ENCODE data around the gene MBTPS1. TPM values are rescaled to one million over a fixed set of nuclear protein-coding genes. Genes with fewer than 3 reads are reported as not detected.
"Not testable (repeated sequence)": the region's sequence is repeated elsewhere in the genome, so short reads cannot be mapped to it uniquely, and the experiment has no call there.

The MBTPS1 gene
- total and polyA plus RNA-seq, 10 of the 15 experiments (the other 5 are each of a cell fraction or from before 2014, with no cell fraction given) = 1.3 to 43.9 (median 35.2) TPM

DNA sequence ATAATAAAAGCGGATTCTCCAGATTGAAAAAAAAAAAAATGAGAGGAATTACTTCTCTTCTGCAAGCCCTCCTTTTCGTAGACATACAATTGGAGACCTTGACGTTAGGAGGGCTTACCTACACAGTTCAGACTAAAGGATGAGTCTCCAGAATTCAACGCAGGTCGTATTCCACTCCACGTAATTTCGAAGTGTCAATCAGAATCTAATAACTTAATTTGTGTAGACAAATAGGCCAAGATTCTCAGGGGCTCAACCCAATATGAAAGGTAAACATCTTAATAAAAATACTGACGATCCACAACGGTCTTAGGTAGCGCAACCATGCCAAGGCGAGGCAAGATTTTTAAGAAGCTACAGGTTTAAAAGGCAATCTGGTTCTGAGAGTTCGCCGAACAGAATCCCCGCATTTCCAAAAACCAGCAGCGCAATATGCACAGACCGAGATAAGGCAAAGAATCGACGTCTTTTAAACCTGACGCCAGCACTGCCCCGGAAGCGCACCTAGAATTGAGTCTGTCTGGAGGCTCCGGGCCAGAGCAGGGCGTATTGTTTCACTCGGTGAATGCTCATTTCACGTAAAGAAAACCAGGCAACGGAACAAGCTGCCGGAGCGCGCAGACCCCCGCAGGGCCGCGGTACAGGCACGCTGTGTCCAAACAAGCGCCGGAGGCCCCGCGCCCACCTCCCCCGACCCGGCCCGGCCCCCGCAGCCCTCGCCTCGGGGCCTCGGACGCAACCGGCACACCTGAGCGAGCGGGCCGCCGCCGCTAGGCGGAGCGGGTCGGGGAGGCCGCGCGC lies 623 bp downstream of the MBTPS1 start (continued):
- TF ChIP-seq, protein P1, sequence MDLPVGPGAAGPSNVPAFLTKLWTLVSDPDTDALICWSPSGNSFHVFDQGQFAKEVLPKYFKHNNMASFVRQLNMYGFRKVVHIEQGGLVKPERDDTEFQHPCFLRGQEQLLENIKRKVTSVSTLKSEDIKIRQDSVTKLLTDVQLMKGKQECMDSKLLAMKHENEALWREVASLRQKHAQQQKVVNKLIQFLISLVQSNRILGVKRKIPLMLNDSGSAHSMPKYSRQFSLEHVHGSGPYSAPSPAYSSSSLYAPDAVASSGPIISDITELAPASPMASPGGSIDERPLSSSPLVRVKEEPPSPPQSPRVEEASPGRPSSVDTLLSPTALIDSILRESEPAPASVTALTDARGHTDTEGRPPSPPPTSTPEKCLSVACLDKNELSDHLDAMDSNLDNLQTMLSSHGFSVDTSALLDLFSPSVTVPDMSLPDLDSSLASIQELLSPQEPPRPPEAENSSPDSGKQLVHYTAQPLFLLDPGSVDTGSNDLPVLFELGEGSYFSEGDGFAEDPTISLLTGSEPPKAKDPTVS (IDR thresholded peaks at IDR 0.05; ENCODE audit: low read depth, low read length) = no peak
- TF ChIP-seq ZNF207 (IDR thresholded peaks at IDR 0.05; ENCODE audit: borderline replicate concordance) (no peak), NFIC (IDR thresholded peaks at IDR 0.05; ENCODE audit: low read depth, low read length) (no peak)

DNA sequence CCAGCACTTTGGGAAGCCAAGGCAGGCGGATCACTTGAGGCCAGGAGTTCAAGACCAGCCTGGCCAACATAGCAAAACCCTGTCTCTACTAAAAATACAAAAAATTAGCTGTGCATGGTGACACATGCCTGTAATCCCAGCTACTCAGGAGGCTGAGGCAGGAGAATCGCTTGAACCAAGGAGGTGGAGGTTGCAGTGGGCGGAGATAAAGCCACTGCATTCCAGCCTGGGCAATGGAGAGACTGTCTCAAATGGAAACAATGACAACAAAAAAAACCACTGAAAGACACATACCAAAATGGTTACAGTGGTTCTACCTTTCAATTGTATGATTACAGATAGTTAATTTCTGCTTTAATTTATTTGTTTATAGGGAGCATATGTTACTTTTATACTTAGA lies 4.8 kb downstream of the MBTPS1 start:
- H2AFZ ChIP-seq (ENCODE audit: control insufficient read depth, low read depth, low read length); FAIRE-seq; intact Hi-C loops (cut with micrococcal nuclease; ENCODE audit: unreplicated experiment); H3K27me3 ChIP-seq (replicated peaks in 1 of 2; ENCODE audit: control insufficient read depth in 2 of 2, insufficient read depth in 2 of 2, low read length in 1 of 2); SMC1A ChIA-PET (ENCODE audit: uncharacterized antibody, unreplicated experiment); H3K9ac ChIP-seq (ENCODE audit: control insufficient read depth, insufficient read depth, low read length); H3K36me3 ChIP-seq (ENCODE audit: control insufficient read depth in 2 of 2, insufficient read depth in 2 of 2, low read length in 1 of 2); H3K27ac ChIP-seq (ENCODE audit: control insufficient read depth, insufficient read depth); H4K20me1 ChIP-seq (ENCODE audit: control insufficient read depth, insufficient read depth); DNase-seq (ENCODE audit: low read depth, low spot score); ATAC-seq; POLR2A ChIA-PET; BruUV-seq (replicated peaks); RAD21 ChIA-PET (ENCODE audit: unreplicated experiment); in situ Hi-C loops (cut with MboI); H3K9me3 ChIP-seq (replicated peaks; ENCODE audit: control insufficient read depth, insufficient read depth, low read length): not testable (repeated sequence)
- CTCF ChIA-PET = interaction anchor here (0.6 to 6.7 kb wide), 5 partner anchors 11 to 140 kb away, joined by 3 to 58 read pairs (median 3); partner anchors contain the start of gene TAF1C
- Histone ChIP-seq H3K79me2 (ENCODE audit: control insufficient read depth, insufficient read depth, low read length) (peaks cover 61% of the 10 kb centered on the region), H3K4me1 (ENCODE audit: control insufficient read depth, insufficient read depth, low read length) (peaks cover 20% of the 10 kb centered on the region), H3K4me2 (ENCODE audit: control insufficient read depth, insufficient read depth) (peak overlapping the region; percentile 47; the same call in 1 of the 2 replicates), H3K4me3 (peak overlapping the region; percentile 26; the same call in 1 of the 2 replicates)
- WGBS (ENCODE audit: insufficient coverage, insufficient replicate concordance, low lambda C conversion rate, missing lambda C conversion rate) = 94% methylated on average over 3 of the region's 3 CpGs

Measured in GM12878 (cell line).